Endothelial cell (in vitro differentiated cells): ENCODE measurements around the gene ANXA11. TPM values are rescaled to one million over a fixed set of nuclear protein-coding genes. Genes with fewer than 3 reads are reported as not detected.
"Not testable (repeated sequence)": the region's sequence is repeated elsewhere in the genome, so short reads cannot be mapped to it uniquely, and the experiment has no call there.

Experiments used
- DNase-seq: peaks from one replicate; pipeline ENCODE4 v3.0.0; 2021; ENCODE audit warnings: low spot score
- H3K27ac Mint-ChIP-seq: one replicate; pipeline ENCODE4 v1.8.0; 2021; ENCODE audit warnings: mixed read lengths, inconsistent platforms; ENCODE audit not compliant: unreplicated experiment
- H3K27me3 Mint-ChIP-seq: one replicate; pipeline ENCODE4 v1.8.0; 2021; ENCODE audit warnings: mild to moderate bottlenecking, moderate library complexity, mixed read lengths, inconsistent platforms; ENCODE audit not compliant: unreplicated experiment
- H3K36me3 Mint-ChIP-seq: one replicate; pipeline ENCODE4 v1.8.0; 2021; ENCODE audit warnings: mild to moderate bottlenecking, low read depth, mixed read lengths, inconsistent platforms; ENCODE audit not compliant: unreplicated experiment
- H3K4me1 Mint-ChIP-seq: one replicate; pipeline ENCODE4 v1.8.0; 2021; ENCODE audit warnings: mild to moderate bottlenecking, mixed read lengths, inconsistent platforms; ENCODE audit not compliant: unreplicated experiment
- H3K4me3 Mint-ChIP-seq: one replicate; pipeline ENCODE4 v1.8.0; 2021; ENCODE audit warnings: mild to moderate bottlenecking, mixed read lengths, inconsistent platforms; ENCODE audit not compliant: unreplicated experiment
- H3K9me3 Mint-ChIP-seq: one replicate; pipeline ENCODE4 v1.8.0; 2021; ENCODE audit warnings: mixed read lengths, inconsistent platforms; ENCODE audit not compliant: unreplicated experiment
- total RNA-seq: library from RNA; stranded (reverse); fragmentation: NEBNext Ultra II Directional; extraction: Animal tissue kit (Norgen Biotek cat#: 25700); gene quantifications from one replicate; pipeline ENCODE4 v1.2.1, GENCODE V29; 2021; ENCODE audit not compliant: unreplicated experiment

The ANXA11 gene
- total RNA-seq, 1 donor from 2014 or later, result 133 TPM

- not testable (repeated sequence) for H3K4me3 Mint-ChIP-seq, H3K36me3 Mint-ChIP-seq, H3K9me3 Mint-ChIP-seq, H3K27me3 Mint-ChIP-seq, DNase-seq, H3K27ac Mint-ChIP-seq, H3K4me1 Mint-ChIP-seq
These were observed 42.3 kb upstream of the ANXA11 start for GRCh38 chr10:80247611-80248010.

GRCh38 chr10:80244371-80244770 is 39.0 kb upstream of the ANXA11 start:
- not testable (repeated sequence) for H3K4me3 Mint-ChIP-seq, DNase-seq, H3K4me1 Mint-ChIP-seq, H3K9me3 Mint-ChIP-seq, H3K27me3 Mint-ChIP-seq, H3K27ac Mint-ChIP-seq, H3K36me3 Mint-ChIP-seq

DNA sequence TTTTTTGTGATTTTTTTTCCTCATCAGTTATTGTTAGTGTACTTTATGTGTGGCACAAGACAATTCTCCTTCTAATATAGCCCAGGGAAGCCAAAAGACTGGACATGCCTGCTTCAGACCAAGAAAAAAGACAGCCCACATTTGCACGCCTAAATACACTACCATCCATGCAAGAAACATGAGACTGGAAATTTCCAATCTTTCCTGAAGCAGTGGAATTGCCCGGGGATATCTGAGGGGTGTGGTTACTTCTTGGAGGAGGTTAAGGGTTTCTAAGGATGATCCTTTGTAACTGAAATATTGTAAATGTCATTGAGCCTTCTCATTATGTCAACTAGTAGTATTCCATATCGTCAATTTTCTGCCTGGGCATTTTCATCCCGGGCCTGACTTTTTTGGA is 37.0 kb upstream of the ANXA11 start:
- not testable (repeated sequence) for H3K4me3 Mint-ChIP-seq, H3K36me3 Mint-ChIP-seq, H3K27me3 Mint-ChIP-seq, H3K9me3 Mint-ChIP-seq, DNase-seq, H3K4me1 Mint-ChIP-seq, H3K27ac Mint-ChIP-seq

GRCh38 chr10:80236457-80236856 is 31.1 kb upstream of the ANXA11 start:
- H3K27ac Mint-ChIP-seq, H3K9me3 Mint-ChIP-seq, H3K4me1 Mint-ChIP-seq, H3K36me3 Mint-ChIP-seq, H3K4me3 Mint-ChIP-seq, H3K27me3 Mint-ChIP-seq, DNase-seq: not testable (repeated sequence)

GRCh38 chr10:80234331-80235235 is 29.2 kb upstream of the ANXA11 start:
- not testable (repeated sequence) for DNase-seq, H3K27me3 Mint-ChIP-seq, H3K4me1 Mint-ChIP-seq, H3K27ac Mint-ChIP-seq, H3K4me3 Mint-ChIP-seq, H3K9me3 Mint-ChIP-seq, H3K36me3 Mint-ChIP-seq

DNA sequence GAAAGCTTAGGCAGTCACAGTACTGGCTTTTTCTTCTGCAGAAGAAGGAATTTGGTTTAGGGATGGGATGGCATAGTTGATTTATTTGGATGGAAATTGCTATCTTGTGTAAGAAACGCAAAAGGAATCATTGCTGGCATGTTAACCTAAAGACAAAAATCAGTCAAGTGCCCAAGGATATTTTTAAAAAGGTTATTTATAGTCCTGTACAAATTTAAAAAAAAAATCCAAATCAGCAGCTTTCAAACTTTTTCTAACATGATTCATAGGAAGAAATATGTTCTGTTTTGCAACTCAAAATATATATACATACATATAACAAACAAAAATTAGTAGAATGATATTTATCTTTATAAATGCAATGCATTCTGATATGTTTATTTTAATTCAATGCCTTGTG is 28.5 kb upstream of the ANXA11 start:
- not testable (repeated sequence) for H3K9me3 Mint-ChIP-seq, DNase-seq, H3K4me1 Mint-ChIP-seq, H3K27me3 Mint-ChIP-seq, H3K36me3 Mint-ChIP-seq, H3K27ac Mint-ChIP-seq, H3K4me3 Mint-ChIP-seq

DNA sequence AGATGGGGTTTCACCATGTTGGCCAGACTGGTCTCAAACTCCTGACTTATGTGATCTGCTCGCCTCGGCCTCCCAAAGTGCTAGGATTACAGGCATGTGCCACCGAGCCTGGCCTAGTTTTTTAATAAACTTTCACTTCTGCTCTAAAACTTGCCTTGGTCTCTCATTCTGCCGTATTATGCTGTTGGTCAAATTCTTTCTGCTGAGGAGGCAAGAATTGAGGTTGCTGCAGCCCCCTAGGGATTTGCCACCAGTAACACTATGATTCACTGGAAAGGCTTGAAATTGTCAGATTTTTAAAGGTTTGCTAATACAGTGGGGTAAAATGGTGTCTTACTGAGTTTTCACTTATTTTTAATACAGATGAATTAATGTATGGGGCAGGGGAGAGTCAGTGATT is 21.4 kb upstream of the ANXA11 start:
- not testable (repeated sequence) for H3K4me1 Mint-ChIP-seq, H3K9me3 Mint-ChIP-seq, H3K36me3 Mint-ChIP-seq, H3K27ac Mint-ChIP-seq, H3K4me3 Mint-ChIP-seq, DNase-seq, H3K27me3 Mint-ChIP-seq

DNA sequence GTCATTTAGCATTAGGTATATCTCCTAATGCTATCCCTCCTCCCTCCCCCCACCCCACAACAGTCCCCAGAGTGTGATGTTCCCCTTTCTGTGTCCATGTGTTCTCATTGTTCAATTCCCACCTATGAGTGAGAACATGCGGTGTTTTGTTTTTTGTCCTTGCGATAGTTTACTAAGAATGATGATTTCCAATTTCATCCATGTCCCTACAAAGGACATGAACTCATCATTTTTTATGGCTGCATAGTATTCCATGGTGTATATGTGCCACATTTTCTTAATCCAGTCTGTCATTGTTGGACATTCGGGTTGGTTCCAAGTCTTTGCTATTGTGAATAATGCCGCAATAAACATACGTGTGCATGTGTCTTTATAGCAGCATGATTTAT is 17.7 kb upstream of the ANXA11 start:
- H3K9me3 Mint-ChIP-seq, H3K4me1 Mint-ChIP-seq, H3K27ac Mint-ChIP-seq, H3K36me3 Mint-ChIP-seq, H3K4me3 Mint-ChIP-seq, H3K27me3 Mint-ChIP-seq, DNase-seq: not testable (repeated sequence)

DNA sequence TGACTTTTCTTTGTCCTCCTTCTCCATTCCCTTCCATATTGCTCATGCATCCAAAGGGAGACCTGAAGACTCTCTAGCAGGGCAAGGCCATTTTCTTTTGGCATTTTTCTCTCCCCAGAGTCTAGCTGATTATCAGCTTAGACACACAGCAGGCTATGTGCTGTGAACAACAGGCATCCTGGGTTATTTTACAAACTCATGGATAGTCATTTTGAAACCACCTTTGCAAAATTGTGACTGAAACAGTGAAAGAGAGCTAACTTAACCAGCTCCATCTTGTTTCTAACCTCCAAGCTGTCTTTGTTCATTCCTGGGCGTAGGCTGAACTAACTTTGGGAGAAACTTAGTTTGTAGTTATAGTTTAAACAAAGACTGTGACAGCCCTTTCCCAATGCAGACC is 13.5 kb upstream of the ANXA11 start:
- DNase-seq, H3K4me3 Mint-ChIP-seq, H3K4me1 Mint-ChIP-seq, H3K27me3 Mint-ChIP-seq, H3K27ac Mint-ChIP-seq, H3K36me3 Mint-ChIP-seq, H3K9me3 Mint-ChIP-seq: not testable (repeated sequence)

GRCh38 chr10:80214368-80214982 is 9.1 kb upstream of the ANXA11 start:
- not testable (repeated sequence) for H3K27ac Mint-ChIP-seq

DNA sequence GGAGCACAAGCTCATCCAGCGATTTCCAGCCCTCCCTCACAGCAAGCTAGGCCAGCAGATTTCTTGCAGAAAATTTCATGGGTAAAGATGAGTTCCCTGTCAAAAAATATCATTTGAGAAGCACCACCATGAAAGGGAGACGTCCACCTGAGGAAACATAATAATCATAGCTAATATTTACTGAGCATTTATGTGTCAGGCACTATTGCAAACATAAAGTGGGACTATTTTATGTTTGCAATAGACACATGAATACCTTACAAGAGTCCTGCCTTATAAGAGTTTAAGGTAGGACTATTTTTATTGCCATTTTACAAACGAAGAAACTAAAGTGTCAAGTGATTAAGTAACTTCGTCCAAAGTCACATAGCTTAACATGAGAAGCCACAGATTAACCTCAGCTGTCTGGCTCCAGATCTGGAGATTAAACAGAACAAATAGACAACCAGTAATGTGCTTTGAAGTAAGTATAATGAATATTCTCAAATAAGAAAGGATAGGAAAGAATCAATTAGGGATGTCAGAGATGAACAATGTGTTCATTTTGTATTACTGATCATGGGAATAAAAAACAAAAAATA is 7.3 kb upstream of the ANXA11 start:
- H3K36me3 Mint-ChIP-seq, H3K9me3 Mint-ChIP-seq, H3K27ac Mint-ChIP-seq, H3K4me1 Mint-ChIP-seq, H3K4me3 Mint-ChIP-seq, DNase-seq, H3K27me3 Mint-ChIP-seq: not testable (repeated sequence)

More at GRCh38 chr10:80214368-80214982, 9.1 kb upstream of the ANXA11 start:
- not testable (repeated sequence) for H3K4me1 Mint-ChIP-seq, DNase-seq, H3K9me3 Mint-ChIP-seq, H3K27me3 Mint-ChIP-seq, H3K4me3 Mint-ChIP-seq, H3K36me3 Mint-ChIP-seq
